GM12875 (cell line): Measurements from ENCODE around the gene LDLRAD3.

ENCODE experiments used
- H3K4me3 ChIP-seq: one replicate; pipeline ENCODE4 v1.5.1; 2011; ENCODE audit warnings: low read depth, low read length, control low read depth
- CTCF ChIP-seq: IDR thresholded peaks from 2 replicates; pipeline ENCODE4 v1.5.1; 2011; ENCODE audit warnings: low read depth, mild to moderate bottlenecking, control low read depth, inconsistent platforms, low read length, moderate library complexity, borderline replicate concordance; ENCODE audit not compliant: insufficient read depth

LDLRAD3 gene

GRCh38 chr11:36196411-36196998 lies 252.6 kb downstream of the LDLRAD3 start:
- TF ChIP-seq CTCF: no peak
- H3K4me3 ChIP-seq: no peak overlapping the region

GRCh38 chr11:36201411-36201810 lies 257.5 kb downstream of the LDLRAD3 start:
- no peak for TF ChIP-seq CTCF
- H3K4me3 ChIP-seq: no peak overlapping the region

GRCh38 chr11:36205536-36205935 lies 261.7 kb downstream of the LDLRAD3 start:
- TF ChIP-seq CTCF: no peak
- no peak overlapping the region for H3K4me3 ChIP-seq

- no peak overlapping the region for H3K4me3 ChIP-seq
- TF ChIP-seq CTCF: no peak
These were observed 266.7 kb downstream of the LDLRAD3 start for GRCh38 chr11:36210529-36210928.

GRCh38 chr11:36211761-36212430 lies 268.0 kb downstream of the LDLRAD3 start:
- TF ChIP-seq CTCF: no peak
- H3K4me3 ChIP-seq: no peak overlapping the region

GRCh38 chr11:36212564-36213392 lies 268.9 kb downstream of the LDLRAD3 start:
- no peak for TF ChIP-seq CTCF
- H3K4me3 ChIP-seq: no peak overlapping the region
